ENCODE data around the gene C1QL1. TPM values are rescaled to one million over a fixed set of nuclear protein-coding genes. Genes with fewer than 3 reads are reported as not detected.

Gene C1QL1
- total RNA-seq, 1 donor from 2014 or later: 1.4 TPM

DNA sequence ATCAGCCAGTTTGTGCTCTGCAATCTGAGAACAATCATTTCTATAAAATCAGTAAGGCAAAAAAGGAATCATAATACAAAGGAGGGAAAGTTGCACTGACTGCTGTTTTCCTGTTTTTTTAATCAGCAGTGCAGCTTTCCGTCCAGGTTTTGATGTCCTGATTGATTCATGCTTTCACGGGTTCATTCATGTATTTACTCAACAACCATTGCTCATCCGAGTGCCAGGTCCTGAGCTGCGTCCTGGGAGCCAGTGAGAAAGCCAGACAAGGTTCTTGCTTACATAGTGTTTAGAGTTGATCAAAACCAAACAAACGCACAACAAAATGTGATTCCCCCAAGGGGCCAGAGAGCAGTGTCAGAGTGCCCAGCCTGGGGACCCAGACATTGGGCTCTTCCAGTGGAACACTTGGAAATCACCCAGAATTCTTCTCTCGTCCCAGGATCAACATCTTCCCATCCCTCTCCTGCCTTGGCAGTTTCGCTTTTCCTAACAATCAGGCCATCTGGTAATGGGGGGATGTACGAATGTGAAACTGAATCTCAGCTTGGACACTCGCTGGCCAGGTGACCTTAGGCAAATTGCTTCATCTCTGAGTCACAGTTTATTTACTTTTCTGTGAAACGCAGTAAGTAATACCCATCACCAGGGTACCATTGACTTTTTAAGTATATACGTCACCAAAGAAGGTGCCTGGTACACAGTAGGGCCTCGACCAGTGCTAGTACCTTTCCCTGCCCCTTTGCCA lies 13.3 kb upstream of the C1QL1 start:
- H3K36me3 Mint-ChIP-seq (ENCODE audit: unreplicated experiment): no peaks in the 10 kb centered on the region
- H3K9me3 Mint-ChIP-seq (ENCODE audit: unreplicated experiment): no peaks in the 10 kb centered on the region
- peaks cover 11% of the 10 kb centered on the region for H3K4me1 Mint-ChIP-seq (ENCODE audit: unreplicated experiment)
- H3K27ac Mint-ChIP-seq (ENCODE audit: unreplicated experiment): no peak overlapping the region
- H3K4me3 Mint-ChIP-seq (ENCODE audit: unreplicated experiment): no peak overlapping the region
- H3K27me3 Mint-ChIP-seq (ENCODE audit: unreplicated experiment): peaks cover 17% of the 10 kb centered on the region
- DNase-seq (ENCODE audit: extremely low spot score, unreplicated experiment): no peak
- TF ChIP-seq, protein P1, sequence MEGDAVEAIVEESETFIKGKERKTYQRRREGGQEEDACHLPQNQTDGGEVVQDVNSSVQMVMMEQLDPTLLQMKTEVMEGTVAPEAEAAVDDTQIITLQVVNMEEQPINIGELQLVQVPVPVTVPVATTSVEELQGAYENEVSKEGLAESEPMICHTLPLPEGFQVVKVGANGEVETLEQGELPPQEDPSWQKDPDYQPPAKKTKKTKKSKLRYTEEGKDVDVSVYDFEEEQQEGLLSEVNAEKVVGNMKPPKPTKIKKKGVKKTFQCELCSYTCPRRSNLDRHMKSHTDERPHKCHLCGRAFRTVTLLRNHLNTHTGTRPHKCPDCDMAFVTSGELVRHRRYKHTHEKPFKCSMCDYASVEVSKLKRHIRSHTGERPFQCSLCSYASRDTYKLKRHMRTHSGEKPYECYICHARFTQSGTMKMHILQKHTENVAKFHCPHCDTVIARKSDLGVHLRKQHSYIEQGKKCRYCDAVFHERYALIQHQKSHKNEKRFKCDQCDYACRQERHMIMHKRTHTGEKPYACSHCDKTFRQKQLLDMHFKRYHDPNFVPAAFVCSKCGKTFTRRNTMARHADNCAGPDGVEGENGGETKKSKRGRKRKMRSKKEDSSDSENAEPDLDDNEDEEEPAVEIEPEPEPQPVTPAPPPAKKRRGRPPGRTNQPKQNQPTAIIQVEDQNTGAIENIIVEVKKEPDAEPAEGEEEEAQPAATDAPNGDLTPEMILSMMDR (IDR thresholded peaks at IDR 0.05): no peak

DNA sequence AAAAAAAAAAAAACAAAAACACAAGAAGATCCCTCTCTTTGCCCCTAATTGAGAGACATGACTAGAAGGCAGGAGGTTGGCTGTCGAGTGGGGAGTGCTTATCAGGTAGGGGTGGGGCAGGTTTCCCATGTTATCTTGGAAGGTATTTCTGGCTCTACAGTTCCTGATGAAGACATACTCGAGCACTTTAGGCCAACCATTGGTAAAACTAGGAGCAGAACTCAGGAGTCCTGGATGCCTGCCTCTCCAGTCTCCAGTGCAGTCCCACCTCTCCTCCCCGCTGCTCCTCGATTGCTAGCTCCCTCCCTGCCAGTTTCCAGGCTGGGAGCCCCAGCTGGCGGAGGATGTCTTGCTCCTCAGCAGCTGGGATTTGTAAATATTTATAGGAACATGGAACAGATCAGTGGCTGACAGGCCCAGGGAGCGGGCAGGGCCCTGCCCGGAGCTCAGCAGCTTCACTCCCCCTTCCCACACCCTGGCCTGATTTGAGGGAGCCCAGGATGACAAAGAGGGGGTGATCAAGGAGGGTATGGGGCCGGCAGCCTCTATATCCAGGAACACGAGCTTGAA lies 11.4 kb upstream of the C1QL1 start:
- Mint-ChIP-seq H3K9me3 (ENCODE audit: unreplicated experiment) (no peaks in the 10 kb centered on the region), H3K27ac (ENCODE audit: unreplicated experiment) (no peak overlapping the region), H3K4me1 (ENCODE audit: unreplicated experiment) (peaks cover 11% of the 10 kb centered on the region), H3K36me3 (ENCODE audit: unreplicated experiment) (no peaks in the 10 kb centered on the region), H3K27me3 (ENCODE audit: unreplicated experiment) (peaks cover 26% of the 10 kb centered on the region), H3K4me3 (ENCODE audit: unreplicated experiment) (no peak overlapping the region)
- TF ChIP-seq, protein P1 (IDR thresholded peaks at IDR 0.05): no peak
- DNase-seq (ENCODE audit: extremely low spot score, unreplicated experiment): no peak

DNA sequence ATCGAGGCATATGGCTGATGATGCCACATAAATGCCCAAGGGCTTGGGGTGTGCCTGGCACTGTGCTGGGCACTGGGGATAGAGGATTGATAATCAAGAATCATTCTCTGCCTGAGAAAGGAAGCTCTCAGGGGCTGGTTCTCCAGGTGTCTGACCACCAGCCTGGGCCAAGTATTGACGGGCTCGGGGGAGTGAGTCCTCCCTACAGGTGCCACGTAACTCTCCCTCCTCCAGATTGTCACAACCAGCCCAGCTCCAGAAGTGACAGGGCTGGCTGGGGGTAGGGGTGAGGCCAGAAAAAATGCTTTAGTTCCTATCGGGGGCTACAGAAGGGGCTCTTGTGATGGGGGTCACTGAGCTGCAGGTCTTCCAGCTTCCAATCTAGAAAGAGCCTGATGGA lies 10.7 kb upstream of the C1QL1 start:
- no peak overlapping the region for H3K4me3 Mint-ChIP-seq (ENCODE audit: unreplicated experiment)

DNA sequence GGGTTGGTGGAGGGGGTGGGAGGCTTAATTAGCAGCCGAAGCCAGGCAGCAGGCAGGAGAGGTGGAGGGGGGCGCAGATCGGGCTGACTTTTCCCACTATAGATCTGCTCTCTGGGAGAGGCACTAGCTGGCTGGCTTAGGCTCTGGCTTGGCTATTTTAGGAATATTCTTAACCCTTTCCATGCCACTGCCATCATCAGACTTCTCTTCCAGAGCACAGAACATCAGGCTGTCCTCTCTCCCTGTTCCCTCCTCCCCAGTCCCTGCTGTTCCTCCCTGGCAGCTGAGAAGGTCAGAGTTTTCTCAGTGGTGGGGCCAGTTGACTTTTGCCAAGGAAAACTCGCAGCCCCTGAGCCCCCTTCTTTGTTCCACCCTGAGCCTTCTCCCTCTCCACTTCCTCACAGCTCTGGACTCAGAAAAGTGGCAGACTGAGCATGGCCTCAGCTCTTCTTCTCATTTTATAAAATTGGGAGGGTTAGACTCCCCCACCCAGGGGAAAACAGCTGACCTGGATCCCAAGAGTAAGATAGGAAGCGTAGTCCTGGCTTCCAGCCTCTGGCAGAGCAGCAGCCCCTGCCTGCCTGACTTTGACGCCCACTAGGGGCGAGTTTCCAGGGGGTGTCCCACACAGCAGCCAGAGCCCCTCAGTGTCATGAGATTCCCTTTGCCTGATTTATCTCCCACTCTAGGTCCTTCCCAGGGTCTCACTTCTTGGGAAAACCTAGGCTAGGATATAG lies 9.9 kb upstream of the C1QL1 start:
- TF ChIP-seq, protein P1 (IDR thresholded peaks at IDR 0.05): no peak
- Mint-ChIP-seq H3K9me3 (ENCODE audit: unreplicated experiment) (no peaks in the 10 kb centered on the region), H3K27ac (ENCODE audit: unreplicated experiment) (no peak overlapping the region), H3K36me3 (ENCODE audit: unreplicated experiment) (no peaks in the 10 kb centered on the region), H3K27me3 (ENCODE audit: unreplicated experiment) (peaks cover 26% of the 10 kb centered on the region), H3K4me1 (ENCODE audit: unreplicated experiment) (peaks cover 11% of the 10 kb centered on the region), H3K4me3 (ENCODE audit: unreplicated experiment) (no peak overlapping the region)
- DNase-seq (ENCODE audit: extremely low spot score, unreplicated experiment): no peak

More for the DNA sequence above, 10.7 kb upstream of the C1QL1 start:
- no peaks in the 10 kb centered on the region for H3K9me3 Mint-ChIP-seq (ENCODE audit: unreplicated experiment)
- DNase-seq (ENCODE audit: extremely low spot score, unreplicated experiment): no peak
- peaks cover 11% of the 10 kb centered on the region for H3K4me1 Mint-ChIP-seq (ENCODE audit: unreplicated experiment)
- TF ChIP-seq, protein P1 (IDR thresholded peaks at IDR 0.05): no peak
- H3K27ac Mint-ChIP-seq (ENCODE audit: unreplicated experiment): no peak overlapping the region
- H3K27me3 Mint-ChIP-seq (ENCODE audit: unreplicated experiment): peaks cover 26% of the 10 kb centered on the region
- no peaks in the 10 kb centered on the region for H3K36me3 Mint-ChIP-seq (ENCODE audit: unreplicated experiment)

DNA sequence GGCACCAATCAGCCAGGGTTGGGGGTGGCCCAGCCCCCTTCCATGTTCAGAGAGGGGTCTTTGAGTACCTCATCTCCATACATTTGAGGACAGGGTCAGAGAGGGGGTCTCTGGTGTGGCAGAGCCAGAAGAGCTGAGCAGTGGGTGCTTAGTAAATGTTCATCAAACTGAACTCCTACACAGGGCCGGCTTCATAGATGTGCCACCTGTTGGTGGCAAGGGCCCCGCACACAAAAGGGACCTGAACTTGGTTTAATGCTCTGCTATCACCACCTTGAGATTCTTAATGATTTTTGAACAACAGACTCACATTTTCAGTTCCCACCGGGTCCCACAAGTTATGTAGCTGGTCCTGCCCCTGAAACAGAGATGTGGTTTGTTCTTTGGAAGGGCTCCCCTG lies 9.0 kb upstream of the C1QL1 start:
- Mint-ChIP-seq H3K9me3 (ENCODE audit: unreplicated experiment) (no peaks in the 10 kb centered on the region), H3K36me3 (ENCODE audit: unreplicated experiment) (no peaks in the 10 kb centered on the region), H3K27me3 (ENCODE audit: unreplicated experiment) (peaks cover 26% of the 10 kb centered on the region), H3K4me3 (ENCODE audit: unreplicated experiment) (no peak overlapping the region), H3K27ac (ENCODE audit: unreplicated experiment) (no peak overlapping the region), H3K4me1 (ENCODE audit: unreplicated experiment) (peaks cover 11% of the 10 kb centered on the region)
- TF ChIP-seq, protein P1 (IDR thresholded peaks at IDR 0.05): no peak
- no peak for DNase-seq (ENCODE audit: extremely low spot score, unreplicated experiment)
